Astrocyte of the spinal cord (primary cell): ENCODE results near the gene SIRPB2.

Experiments used
- DNase-seq: peaks from one replicate; pipeline ENCODE4 v3.0.0; 2011; ENCODE audit warnings: low read depth, low spot score
- H3K4me3 ChIP-seq: 2 replicates; pipeline ENCODE4 v1.5.1; 2011; ENCODE audit warnings: low read depth, mild to moderate bottlenecking, low read length, moderate library complexity
- CTCF ChIP-seq: IDR thresholded peaks from 2 replicates; pipeline ENCODE4 v1.5.1; 2012; ENCODE audit warnings: low read depth, mild to moderate bottlenecking, low read length, inconsistent platforms
- in situ Hi-C: cut with HindIII; loops from 2 replicates; pipeline ENCODE4 v1.10.0; 2017; ENCODE audit warnings: low sequenced_read_pairs

Gene SIRPB2

GRCh38 chr20:1429143-1429728, 62.0 kb downstream of the SIRPB2 start:
- in situ Hi-C loops: no loop called here
- no peak overlapping the region for H3K4me3 ChIP-seq
- TF ChIP-seq CTCF: no peak
- no peak for DNase-seq

GRCh38 chr20:1427457-1428054, 63.7 kb downstream of the SIRPB2 start:
- no peak overlapping the region for H3K4me3 ChIP-seq
- in situ Hi-C loops: no loop called here
- peak; percentile 45 for DNase-seq
- no peak for TF ChIP-seq CTCF

- TF ChIP-seq CTCF: no peak
- no peak overlapping the region for H3K4me3 ChIP-seq
- DNase-seq: no peak
- in situ Hi-C loops: no loop called here
Observed at GRCh38 chr20:1426231-1426849, 64.9 kb downstream of the SIRPB2 start.
